ENCODE results near the gene MRGPRD.
A peak's percentile ranks its signal among the peaks of the same experiment; 100 is the strongest.

The MRGPRD gene

DNA sequence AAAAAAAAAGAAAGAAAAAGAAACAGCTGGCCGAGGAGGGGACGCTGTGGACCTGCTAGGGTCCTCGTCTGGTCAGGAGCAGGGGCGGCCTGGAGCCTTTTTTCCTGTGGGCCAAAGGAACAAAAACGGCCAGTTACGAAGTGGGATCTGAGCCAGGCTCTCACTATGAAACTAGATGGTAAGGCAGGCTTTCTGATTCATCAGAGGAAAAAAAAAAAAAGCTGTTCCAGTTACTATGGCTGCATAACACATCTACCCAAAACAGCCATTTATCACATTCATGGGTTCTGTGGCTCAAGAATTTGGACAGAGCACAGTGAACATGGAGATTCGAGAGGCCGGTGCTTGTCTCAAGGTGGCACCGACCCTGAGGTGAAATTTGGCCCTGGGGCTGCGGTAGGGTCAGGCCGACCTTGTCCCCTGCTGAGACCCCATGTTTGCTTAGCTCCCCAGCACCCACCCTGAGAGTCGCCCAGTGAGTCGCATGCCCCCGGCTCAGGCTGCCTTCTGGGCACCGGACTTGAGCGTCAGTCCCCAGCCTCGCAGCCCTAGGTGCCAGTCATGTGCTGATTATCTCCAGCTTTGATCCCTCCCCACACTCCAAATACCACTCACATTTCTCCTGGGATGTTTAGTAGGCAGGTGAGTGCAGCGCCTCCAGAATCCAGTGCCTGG is 34.2 kb downstream of the MRGPRD start:
- DNase-seq (ENCODE audit: low spot score) = no peak

DNA sequence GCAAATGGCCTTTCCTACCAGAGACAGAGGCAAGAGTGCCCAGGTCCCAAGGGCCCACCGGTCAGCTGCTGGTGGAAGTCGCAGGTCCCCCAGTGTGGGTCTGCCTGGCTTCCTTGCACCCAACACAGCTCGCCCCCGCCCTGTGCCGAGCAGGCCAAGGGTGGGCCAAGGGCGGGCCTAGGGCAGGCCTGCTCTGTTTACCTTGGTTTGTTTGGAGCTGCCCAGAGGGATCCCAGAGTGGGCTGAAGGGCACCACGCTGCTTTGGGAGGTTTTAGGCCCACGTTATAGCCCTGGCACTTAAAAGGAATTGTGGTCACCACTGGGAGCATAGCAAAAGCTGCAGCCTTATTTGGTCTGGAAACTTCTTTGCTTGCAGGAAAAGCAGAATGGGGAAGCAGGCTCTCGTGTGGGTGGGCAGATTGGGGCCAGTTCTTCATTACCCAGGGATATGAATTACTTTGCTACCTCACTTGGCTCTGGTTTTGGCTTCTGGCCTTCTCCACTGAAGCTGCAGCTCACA is 38.0 kb downstream of the MRGPRD start:
- peak; percentile 23 for DNase-seq (ENCODE audit: low spot score)

DNA sequence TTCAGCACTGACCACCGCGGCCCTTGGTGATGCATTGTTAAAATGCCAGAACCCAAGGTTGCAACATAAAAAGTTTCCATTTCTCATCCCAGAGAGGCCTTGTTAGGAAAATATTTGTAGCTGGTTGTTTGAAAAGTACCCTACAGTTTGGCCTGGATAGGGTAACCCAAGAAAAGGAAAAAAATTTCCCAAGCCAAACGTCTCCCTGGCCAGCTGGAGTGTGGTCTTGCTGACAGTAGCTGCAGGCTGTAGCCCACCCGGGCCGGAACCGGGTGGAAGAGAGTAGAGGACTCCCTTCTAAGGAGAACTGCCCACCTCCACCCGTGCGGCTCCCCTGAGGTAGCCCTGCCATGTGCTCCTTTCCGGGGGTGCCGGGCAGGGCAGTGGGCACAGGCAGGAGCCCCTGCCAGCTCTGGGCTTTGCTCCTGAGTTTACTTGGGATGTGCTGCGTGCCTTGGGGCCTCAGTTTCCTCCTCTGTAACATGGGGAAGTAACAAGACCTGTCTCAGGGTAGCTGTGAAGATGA is 38.6 kb downstream of the MRGPRD start:
- peak; percentile 22 for DNase-seq (ENCODE audit: low spot score)

DNA sequence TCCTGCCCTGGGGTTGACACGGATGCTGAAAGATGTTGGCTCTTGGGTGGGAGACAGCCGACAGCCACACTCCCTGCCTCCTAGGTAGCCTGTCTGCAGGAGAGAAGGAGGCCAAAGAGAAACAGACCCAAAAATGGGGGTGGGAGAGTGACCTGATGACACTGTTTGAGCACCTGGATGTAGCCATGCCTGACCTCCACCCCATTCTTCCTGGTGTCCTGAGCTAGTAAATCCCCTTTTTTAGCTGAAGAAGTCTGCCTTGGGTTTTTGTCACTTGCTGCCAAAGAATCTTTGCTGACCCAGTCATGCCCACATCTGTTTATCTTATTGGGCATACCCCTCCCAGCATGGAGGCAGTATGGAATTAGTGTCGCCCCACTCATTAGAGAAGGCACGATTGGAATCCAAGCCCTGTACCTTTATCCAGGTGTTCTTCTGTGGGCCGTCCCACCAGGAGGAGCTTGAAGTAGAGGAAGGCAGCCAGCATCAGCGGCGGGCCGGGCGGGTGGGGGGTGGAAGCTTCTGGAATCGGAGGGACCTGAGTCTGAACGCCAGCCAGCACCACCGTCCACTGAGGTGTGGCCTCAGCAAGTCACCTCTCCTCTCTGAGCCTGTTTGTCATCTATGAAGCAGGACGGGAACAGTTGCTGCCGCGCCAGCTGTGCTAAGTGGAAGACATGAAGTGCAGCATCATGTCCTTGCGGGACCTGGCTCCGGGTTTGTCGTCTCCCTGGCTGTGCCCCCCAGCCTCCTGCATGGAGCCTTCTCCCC is 39.3 kb downstream of the MRGPRD start:
- peak; percentile 25 for DNase-seq (ENCODE audit: low spot score)

DNA sequence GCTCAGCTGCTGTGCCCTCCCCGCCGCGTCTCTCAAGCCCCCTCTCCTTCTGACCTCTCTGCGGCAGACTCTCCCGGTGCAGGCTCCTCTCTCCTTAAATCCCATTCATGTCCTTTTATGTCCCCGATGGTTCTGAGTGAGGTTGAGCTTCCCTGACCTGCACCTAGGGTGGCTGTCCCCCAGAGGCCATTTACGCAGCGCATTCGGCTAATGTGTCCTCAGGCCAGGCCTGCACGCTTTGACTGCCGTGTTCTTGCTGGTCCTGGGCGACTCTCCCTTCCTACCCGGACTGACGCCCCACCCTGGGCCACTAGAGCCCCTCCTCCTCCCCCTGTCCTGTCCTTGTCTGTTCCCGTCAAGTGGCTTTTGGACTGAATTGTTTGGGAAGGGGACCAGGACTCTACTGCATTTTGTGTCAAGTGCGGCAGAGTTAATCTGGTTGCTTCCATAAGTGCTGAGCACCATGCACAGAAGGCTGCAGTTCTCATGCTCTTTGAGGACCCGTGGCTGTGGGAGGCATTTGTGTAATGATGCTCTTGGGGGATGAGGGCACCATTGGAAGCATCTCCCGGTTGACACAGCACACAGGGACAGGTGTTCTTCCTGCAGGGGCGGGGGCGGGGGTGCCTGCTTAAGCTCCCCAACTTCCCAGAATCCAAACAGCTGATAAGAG is 40.0 kb downstream of the MRGPRD start:
- DNase-seq (ENCODE audit: low spot score) = peak; percentile 20

DNA sequence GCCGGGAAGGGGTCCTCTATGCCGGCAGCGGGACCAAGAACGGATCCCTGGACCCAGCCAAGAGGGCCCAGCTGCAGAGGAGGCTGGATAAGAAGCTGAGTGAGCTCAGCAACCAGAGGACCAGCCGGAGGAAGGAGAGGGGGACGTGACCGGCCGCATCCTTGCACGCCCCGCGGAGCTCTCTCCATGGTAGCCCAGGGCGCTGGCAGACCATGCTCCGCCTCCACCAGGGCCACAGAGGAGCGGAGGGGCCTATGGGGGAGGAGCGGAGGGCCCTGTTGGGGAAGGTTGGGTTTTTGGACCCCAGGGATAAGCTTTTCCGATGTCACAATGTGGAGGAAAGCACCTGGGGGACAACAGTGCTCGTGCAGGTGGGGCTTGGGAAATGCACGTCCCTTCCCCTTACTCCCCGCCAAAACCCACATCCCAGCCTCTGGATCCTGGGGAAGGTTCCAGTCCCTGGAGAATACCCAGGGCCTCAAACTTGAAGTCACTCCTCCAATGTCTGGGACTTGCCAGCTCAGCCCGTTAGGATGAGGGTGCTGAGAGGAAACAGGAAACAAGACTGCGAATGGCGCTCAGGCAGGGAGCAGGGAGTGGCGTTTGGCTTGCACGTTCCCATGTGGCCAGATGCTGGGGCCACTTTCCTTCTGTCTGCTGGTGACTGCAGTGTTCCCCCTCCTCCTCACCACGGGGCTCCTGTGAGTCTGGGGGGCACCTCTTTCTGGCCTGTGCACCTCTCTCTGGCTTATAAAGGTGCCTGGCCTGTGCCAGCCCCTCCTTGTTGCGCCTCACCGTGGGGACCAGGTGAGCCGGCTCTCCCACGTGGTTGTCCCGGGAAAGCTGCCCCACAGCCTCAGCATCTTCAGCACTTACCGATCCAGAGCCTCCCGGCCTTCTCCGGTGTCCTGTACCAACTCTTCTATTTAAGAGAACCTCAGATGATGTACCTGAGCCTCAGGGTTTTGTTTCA is 40.9 kb downstream of the MRGPRD start:
- DNase-seq (ENCODE audit: low spot score) = peak; percentile 15

DNA sequence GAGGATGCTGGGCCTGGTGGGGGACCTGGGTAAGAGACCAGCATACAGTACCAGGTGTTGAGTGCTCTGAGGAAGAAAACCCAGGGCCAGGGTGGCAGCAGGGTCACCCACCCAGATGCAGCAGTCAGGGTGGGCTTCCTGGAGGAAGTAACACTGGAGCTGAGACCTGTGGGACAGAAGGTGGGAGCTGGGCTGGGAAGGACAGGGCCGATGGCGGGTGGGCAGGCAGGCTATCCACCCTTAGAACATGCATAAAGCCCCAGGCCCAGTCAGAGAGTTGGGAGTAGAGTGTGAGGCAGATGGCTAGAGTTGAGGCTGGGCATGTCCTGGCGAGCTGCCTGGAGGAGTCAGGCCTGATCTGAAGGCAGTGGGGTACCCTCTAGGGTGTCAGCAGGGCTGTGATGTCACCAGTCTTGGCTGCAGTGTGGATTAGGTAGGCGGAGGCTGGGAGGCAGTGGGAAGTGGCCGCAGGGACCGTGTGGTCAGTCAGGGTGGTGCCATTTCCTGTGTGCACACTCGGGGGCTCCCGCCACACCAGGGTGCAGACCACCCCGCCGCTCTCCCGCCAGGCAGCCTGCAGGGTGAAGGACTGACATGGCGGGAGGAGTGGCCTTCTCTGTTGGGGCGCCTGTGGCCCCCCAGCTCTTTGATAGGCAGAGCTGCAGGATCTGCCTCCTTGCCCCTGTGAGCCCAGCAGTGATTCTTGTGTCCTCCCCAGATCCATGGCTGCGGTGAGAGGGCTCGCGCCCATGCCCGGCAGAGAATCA is 41.8 kb downstream of the MRGPRD start:
- DNase-seq (ENCODE audit: low spot score) = peak; percentile 22

DNA sequence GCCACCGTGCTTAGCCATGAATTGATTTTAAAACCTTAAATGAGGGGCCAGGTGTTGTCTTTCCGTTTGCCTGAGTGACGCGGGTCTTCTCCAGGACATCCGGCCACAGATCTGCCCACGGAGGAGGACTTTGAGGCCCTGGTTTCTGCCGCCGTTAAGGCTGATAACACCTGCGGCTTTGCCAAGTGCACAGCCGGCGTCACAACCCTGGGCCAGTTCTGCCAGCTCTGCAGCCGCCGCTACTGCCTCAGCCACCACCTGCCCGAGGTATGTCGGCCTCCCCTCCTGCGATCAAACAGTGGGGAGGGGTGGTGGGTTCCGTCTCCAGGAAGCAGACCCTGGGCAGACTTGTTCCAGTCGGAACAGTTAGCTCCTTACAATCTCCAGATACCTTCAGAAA is 42.7 kb downstream of the MRGPRD start:
- peak; percentile 15 for DNase-seq (ENCODE audit: low spot score)

DNA sequence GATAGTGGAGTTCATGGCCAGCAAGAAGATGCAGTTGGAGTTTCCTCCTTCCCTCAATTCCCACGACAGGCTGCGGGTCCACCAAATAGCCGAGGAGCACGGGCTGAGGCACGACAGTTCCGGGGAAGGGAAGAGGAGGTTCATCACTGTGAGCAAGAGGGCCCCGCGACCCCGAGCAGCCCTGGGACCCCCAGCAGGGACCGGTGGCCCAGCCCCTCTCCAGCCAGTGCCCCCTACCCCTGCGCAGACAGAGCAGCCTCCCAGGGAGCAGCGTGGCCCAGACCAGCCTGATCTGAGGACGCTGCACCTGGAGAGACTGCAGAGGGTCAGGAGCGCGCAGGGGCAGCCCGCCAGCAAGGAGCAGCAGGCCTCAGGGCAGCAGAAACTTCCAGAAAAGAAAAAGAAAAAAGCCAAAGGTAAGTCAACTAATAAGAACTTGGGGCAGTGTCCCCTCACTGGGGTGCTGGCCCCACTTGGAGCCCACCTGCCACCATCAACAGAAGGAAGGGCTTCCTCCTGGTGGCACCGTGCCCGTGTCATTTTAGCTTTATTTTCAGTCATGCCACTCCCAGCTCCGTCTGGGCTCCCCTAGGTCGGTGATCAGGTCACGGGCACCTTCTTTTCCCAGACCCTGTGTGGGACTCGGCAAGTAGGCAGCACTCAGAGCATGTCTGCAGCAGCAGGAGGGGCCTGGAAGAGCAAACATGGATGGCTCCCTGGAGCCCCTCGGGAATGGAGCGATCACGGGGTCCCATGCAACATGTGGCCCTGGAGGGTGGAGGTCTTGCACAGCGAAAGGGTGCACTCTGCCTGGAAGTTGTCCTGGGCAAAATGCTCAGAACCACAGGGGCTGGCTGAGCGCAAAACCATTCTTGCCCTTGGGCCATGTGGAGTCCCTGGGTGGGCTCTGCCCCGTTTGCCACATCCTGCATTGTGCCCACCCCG is 43.8 kb downstream of the MRGPRD start:
- peak; percentile 18 for DNase-seq (ENCODE audit: low spot score)

DNA sequence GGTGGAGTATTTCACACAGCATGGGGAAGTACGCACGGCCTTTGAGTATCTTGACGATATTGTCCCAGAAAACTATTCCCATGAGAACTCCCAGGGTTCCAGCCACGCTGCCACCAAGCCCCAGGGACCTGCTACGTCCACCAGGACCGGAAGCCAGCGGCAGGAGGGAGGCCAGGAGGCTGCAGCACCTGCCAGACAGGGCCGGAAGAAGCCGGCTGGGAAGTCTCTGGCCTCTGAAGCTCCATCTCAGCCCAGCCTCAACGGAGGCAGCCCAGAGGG is 44.5 kb downstream of the MRGPRD start:
- DNase-seq (ENCODE audit: low spot score) = no peak

DNA sequence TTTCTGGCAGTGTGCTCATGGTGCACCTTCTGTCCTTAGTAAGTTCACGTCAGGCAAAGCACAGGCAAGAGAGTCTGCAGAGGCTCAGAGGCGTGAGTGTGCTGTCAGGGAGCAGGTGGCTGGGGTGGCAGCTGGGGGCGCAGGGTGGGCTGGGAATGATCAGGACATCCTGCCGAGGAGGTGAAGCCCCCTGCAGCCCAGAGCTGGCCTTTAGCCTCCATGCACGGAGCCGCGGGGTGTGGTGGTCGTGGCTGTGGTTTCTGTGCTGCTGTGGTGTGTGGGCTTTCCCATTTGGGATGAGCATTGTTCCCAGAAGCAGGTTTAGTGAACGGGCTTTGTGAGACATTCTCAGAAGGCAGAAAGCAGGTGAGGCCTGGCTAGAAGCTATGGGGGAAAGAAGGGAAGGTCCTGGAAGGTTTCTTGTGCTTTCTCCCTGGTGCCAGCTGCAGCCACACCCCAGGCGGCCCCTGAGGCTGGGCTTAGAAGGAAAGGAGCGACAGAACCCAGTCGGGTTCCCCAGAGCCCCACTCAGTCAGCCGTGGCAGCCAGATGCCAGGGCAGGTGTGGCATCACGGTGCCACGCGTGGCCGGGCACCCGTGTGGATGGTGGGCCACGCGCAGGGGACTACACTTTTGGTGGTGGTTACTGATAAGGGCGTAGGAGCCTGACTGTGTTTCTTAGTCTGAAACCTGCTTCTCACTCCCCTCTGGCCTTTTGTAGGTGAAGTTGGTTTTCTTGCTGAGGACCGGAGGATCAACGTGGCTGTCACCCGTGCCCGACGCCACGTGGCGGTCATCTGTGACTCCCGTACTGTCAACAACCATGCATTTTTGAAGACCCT is 45.0 kb downstream of the MRGPRD start:
- DNase-seq (ENCODE audit: low spot score) = peak; percentile 17

DNA sequence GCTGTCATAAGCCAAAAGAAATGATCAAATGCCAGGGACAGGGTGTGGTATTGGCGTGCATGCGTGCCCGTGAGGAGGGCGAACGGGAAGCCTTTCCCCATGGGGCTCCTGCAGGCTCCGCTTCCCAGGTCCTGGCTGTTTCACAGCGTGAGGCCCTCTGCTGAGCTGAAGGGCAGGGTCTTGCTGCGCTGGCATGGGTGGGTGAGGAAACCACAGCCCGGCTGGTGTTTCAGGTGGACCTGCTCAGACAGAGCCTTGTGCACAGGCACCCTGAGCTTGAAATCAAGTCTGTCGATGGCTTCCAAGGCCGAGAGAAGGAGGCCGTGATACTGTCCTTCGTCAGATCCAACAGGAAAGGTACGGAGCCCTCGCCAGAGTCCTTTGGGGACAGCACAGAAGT is 45.7 kb downstream of the MRGPRD start:
- peak; percentile 9 for DNase-seq (ENCODE audit: low spot score)

DNA sequence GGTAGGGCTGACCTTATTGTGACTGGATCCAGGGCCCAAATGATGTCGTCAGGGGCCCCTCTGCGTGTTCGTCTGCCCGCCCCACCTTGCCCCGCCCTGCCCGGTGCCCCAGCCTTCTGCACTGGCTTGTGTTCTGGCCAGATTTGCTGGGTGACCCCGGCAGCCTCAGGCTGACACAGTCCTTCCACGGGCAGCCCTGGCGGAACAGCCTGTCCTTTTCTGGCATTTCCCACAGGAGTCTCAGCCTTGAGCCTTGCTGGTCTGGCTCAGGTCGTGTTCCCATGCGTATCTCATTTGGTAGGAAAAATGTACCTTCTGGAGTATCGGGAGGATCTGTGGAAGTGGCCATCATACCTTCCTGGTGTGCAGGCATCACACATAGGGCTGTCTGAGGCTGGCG is 46.1 kb downstream of the MRGPRD start:
- DNase-seq (ENCODE audit: low spot score) = peak; percentile 18

DNA sequence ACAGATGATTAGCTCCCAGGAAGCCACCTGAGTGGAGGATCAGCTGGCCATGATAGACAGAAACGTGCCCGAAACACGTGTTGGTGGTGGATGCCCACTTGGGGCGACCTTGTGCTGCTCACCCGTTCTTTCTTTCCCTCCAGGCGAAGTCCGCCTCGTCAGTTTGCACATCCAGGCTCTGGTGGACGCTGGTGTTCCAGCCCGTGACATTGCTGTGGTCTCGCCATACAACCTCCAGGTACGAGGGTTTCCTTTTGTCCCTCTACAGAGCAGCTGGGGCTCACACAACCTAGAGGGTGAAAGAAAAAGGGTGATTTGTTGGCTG is 46.5 kb downstream of the MRGPRD start:
- peak; percentile 8 for DNase-seq (ENCODE audit: low spot score)

DNA sequence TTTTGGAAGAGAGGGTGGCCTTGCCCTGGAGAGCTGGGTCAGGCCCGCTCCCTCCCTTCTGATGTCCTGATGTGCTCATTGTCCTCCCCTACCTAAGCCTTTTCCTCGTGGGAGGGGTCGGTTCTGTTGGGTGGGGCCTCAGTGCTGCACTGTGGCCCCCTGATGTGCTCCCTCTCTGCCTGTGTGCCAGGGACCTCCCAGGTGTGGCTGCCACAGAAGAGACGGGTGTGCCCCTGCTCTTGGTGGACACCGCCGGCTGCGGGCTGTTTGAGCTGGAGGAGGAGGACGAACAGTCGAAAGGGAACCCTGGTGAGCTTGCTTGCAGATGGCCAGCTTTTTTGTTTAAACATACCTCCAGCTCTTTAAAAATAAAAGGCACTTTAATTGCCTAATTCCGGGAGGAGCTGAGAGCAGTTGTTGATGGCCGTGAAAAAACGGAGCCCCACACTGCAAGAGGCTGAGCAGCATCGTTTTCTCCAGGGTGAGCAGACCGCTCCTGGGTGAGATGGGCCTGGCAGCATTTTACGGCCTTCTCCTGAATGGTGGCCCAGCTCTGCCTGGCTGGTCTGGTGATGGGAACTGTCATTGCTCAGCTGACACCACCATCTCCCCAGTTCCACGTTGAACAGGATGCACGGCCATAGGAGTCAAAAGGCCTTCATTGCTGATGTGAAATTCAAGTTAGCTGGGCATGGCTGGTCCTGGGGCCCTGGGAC is 47.0 kb downstream of the MRGPRD start:
- DNase-seq (ENCODE audit: low spot score) = no peak

DNA sequence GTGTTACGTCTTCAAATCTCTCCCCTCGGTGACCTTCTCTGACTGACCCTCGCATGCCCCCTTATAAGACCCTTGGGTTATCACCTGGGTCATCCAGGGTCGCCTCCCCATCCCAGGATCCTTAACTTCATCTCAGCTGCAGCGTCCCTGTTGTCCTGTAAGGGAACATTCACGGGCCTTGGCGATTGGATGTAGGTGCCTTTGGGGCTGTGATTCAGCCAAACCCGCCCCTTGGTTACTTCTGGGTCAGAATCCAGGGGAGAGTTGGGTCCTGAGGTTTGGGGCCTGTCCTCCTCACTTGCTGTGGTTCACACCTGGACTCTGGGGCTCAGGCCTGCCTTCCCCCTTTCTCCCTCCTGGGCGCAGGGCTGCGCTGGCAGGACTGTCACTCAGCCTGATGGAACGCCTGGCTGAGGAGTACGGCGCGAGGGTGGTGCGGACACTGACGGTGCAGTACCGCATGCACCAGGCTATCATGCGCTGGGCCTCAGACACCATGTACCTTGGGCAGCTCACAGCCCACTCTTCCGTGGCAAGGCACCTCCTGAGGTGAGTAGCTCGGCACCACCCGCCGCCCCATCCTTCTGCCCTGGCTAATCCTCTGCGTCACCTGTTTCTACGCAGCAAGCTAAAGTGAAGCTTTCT is 47.7 kb downstream of the MRGPRD start:
- DNase-seq (ENCODE audit: low spot score) = peak; percentile 21

DNA sequence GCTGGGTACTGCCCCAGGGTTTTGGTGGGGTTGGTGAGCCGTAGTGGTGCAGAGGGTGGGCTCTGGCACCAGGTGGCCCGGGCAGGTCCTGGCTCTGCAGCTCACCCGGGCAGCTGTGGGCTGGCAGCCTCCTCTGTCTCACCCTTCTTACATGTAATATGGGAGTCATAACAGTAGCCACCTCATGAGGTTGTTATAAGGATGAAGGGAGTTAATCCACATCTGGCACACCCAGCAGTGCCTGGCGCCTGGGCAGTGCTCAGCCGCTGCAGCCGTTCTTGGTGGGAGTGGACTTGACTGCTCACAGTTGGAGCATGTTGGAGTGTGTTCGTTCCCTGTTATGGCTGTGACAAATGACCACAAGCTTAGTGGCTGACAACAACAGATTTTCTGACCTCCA is 48.4 kb downstream of the MRGPRD start:
- peak; percentile 26 for DNase-seq (ENCODE audit: low spot score)

DNA sequence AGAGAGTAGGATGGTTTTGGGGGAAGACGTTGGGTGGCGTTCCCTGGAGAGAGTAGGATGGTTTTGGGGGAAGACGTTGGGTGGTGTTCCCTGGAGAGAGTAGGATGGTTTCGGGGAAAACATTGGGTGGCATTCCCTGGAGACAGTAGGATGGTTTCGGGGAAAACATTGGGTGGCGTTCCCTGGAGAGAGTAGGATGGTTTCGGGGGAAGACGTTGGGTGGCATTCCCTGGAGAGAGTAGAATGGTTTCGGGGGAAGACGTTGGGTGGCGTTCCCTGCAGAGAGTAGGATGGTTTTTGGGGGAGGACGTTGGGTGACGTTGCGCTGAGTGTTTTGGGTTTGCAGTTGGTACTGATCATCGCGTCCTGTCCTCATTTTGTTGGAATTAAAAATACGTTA is 48.9 kb downstream of the MRGPRD start:
- no peak for DNase-seq (ENCODE audit: low spot score)

Data from D341Med (cell line).